ENCODE results near the gene TOMM6.
A peak's percentile ranks its signal among the peaks of the same experiment; 100 is the strongest.
"Not testable (repeated sequence)": the region's sequence is repeated elsewhere in the genome, so short reads cannot be mapped to it uniquely, and the experiment has no call there.

The TOMM6 gene

DNA sequence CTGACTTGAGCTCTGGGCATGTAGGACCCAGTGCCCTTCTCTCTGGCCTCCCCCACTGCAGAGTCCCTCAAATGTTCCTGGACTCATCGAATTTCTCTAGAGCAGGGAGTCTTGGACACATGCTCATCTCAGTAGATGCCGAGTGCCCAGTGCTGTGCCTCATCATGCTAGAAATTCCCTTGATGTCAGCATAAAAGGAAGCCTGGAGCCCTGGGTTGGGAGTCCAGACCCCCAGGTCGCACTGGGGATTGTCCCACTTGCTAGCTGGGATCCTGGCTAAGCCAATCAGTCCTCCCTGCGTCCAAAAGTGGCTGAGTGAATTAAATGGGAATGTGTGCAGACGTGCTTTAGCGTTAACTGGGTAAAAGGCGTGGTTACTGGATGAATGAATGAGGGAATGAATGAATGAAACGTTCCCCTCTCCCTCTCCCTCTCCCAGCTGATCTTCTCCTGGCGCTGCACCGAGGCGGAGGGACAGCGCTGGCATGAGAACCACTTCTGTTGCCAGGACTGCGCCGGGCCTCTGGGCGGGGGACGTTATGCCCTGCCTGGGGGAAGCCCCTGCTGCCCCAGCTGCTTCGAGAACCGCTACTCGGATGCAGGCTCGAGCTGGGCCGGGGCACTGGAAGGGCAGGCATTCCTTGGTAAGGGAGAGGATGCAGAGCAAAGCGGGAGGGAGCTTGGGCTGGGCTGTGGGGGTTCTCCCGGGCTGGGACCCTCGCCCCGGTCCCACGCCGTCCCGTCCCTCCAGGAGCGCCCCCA, 1.6 kb upstream of the TOMM6 start:
- DNase-seq, result peak; percentile 69

DNA sequence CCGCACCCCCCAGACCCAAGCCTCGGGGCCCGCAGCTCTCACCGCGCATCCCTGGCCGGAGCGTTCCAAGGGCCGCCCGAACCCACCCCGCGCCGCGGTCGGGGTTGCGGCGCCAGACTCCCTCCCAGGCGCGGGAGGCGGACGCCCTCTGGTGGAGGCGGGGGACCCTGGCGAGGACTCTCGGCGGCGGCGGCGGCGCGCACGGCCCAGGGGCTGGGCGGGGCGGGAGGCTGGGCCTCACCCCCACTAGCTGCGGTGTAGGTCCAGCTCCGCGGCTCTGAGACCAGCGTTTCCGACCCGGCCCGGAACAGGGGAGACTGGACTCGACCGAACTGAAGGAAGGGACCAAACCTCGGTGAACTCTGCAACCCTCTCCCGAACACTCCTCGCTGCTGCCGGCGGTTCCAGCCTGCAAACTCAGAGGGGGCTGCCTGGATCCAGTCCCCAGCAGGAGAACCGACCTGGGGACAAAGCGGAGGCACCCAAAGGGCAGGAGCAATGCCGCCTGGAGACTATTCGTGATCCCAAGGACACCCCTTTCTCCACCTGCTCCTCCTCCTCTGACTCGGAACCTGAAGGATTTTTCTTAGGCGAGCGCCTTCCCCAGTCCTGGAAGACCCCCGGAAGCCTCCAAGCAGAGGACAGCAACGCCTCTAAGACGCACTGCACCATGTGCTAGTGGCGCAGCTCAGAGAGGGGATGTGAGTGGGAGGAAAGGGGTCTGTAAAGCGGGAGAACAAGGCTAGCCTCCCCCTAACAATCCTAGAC, 859 bp upstream of the TOMM6 start:
- peak; percentile 88 for DNase-seq

DNA sequence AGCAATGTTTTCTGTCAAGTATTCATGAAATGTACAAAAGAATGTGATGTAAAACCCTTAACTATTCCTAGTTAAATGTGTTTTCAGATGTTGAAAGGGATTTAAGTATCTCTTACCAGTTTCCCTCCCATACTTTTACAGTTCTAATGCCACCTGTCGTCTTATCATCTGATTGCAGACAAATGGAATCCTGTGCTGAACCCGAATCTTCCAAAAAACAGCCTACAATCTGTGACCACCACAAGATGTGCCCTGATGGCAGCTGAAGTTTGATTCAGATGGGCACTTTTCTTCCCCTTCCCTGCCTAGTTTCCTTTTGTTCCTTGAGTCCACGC, 1.9 kb downstream of the TOMM6 start:
- DNase-seq, result no peak

DNA sequence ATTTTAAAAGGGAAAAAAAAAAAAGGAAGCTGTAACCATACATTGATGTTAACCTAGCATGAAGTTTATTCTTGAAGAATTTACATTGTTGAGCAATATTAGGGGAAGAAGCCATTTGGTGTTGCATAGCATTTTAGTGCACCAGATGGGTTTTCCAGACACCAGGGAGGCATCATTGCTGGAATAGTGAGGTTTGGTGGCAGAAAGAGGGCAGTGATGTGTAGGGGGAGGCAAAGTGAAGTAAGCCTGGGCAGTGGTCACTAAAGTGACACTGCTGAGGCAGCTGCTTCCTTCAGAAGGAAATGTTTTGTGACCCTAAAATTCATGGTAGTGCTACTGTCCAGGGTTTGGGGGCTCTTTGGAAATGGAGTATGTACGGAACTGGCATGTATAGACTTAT, 2.6 kb downstream of the TOMM6 start:
- DNase-seq, result no peak

DNA sequence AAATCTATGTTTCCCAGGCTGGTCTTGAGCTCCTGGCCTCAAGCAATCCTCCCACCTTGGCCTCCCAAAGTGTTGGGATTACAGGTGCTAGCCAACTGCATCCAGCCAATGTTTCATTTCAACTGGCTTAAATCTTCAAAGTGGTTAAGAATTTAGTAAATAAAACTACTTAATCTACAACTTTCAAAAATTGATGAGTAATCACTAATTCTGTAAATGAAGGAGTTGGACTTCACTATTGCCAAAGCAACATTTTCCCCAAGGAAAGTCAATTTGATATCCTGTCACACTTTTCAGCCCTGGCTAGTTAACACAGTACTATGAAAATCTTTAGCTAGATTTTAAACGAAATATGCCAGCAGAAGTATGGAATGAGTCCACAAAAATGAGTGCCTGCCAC, 3.8 kb downstream of the TOMM6 start:
- no peak for DNase-seq

DNA sequence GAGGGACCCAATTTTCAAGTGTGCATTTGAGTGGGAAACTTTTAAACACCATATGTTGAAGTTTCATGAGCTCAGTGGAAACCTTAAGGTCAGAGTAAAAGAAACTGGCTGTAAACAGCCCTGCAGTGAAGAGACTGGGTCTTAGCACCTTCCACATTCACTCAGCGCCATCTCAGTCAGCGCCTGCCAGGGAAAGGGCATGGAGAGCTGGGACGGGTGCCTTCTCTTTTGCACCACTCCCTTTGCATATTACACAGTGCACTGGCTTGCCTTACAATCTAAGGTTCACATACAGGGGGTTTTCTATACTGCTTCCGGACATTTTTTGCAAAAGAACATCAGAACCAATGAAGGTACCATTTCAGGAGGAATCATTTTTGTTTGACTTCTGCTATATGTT, 4.5 kb downstream of the TOMM6 start:
- no peak for DNase-seq

DNA sequence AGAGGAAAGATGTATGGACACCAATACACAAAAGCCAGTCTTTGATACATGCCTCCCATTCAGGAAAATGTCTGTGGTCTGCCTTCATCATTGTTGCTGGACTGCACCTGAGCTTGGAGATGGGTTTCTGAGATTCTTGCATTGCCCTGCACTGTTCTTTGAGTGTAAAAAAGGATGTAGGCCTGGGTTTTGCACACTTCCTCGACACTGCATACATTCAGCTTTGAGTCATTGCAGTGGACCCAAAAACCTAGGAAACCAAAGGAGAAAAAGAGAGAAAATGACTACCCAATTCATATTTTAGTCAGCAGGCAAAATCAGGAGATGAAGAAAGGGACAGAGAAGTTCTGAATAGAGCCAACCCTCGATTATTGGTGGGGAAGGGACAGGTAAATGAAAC, 9.0 kb downstream of the TOMM6 start:
- DNase-seq, result no peak

DNA sequence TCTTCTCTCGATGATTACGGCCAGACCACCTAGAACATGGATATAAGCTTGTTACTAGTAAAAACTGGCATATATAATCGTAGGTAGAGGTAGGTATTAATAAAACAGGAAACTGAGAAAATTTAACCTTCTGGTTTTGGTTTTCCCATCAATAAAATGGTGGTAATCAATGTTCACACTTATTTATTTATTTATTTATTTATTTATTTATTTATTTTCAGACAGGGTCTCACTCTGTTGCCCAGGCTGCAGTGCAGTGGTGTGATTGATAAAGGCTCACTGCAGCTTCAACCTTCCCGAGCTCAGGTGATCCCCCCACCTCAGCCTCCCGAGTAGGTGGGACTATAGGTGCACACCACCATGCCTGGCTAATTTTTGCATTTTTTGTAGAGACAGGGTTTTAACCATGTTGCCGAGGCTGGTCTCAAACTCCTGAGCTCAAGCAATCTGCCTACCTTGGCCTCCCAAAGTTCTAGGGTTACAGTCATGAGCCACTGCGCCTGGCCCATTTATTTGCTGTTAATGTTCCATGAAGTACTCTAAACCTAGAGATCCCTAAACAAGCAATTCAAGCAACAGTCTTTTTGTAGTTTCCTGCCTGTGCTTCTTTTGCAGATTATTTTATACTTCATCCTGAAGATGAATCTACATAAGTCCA, 11.5 kb downstream of the TOMM6 start:
- no peak for DNase-seq

DNA sequence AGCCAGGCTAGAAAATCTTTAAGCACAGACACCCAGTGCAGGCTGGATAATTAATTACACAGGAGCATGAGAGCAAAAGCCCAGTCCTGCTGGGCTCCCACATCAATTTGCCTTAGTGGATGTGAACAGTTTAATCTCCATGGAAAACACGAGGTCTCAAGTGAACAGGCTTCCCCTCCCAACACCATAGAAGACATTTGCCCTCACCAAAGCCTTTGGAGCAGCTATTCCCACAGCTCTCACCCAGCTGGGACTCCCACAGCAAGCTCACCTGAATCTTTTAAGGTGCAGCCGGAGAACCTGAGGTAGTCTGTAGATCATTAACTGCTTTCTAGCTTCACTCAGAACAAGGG, 12.0 kb downstream of the TOMM6 start:
- DNase-seq, result no peak

DNA sequence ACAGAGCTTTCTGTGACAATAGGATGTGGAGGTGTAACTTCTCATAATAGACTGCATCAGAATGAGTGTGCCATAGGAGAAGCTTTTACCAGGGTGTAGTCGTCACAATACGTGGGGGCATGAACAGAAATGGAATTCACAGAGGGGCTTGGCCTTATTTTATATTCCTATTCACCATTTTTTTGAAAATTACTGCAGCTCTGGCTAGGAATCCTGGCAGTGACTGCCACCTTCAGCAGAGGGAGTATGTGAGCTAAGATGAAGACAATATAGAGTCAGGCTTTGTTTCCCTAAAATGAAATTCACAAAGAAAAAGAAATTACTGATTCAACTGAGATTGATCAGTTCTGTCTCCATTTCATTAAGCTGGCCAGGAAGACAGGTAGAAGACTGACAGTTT, 13.9 kb downstream of the TOMM6 start:
- DNase-seq, result no peak

DNA sequence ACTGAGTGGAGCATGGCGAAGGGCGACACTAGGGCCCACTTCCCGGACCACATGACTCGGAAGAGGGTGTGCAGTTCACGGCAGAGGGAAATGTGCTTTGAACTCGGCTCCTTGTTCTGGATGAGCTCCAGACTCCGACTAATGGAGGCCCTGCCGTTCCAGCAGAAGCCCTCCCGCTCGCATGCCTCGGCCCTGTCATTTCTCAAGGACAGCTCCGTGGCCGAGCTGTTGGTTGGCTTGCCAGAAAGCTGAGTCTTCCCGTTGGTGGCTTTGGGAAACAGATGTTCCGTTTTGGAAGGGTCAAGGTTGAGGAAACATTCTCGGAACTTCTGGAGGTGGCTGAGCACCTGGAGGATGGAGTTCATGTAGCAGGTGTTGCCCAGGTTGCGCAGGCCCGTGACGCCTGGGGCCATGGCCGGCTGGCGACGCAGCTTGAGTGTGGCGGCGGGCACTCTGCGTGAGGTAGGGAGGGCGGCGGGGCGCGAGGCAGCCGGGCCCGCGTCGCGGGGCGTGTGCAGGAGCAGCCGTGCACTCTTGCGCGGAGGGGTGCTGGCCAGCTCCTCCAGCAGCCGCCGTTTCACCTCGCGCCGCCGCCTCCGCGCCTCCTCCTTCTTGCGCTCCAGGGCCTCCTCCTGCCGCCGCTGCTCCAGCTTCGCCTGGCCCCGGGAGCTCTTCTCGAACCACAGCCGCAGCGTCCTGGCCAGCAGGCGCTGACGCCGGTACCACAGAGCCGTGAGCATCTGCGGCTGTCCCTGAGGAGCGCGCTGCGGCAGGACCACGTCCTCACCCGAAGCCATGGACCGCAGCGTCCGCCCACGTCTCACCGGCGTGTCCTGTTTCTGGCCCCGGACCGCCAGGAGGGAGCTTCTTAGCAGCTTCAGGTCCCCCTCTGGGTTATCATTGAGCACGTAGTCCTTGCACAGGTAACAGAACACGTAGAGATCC, 18.6 kb downstream of the TOMM6 start:
- no peak for DNase-seq

DNA sequence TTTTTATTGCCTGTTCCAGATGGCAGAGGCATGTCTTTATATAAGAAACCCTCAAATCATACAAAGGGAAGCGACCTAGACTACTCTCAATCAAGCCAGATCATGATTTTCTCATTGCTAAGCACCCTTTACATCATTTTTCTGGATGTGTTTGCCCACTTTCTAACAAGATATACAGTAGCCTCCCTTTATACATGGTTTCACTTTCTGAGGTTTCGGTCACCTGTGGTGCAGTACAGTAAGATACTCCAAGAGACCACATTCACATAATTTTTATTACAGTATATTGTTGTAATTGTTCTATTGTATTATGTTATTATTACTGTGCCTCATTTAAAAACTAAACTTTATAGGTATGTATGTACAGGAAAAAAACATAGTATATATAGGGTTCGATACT, 23.6 kb downstream of the TOMM6 start:
- no peak for DNase-seq

DNA sequence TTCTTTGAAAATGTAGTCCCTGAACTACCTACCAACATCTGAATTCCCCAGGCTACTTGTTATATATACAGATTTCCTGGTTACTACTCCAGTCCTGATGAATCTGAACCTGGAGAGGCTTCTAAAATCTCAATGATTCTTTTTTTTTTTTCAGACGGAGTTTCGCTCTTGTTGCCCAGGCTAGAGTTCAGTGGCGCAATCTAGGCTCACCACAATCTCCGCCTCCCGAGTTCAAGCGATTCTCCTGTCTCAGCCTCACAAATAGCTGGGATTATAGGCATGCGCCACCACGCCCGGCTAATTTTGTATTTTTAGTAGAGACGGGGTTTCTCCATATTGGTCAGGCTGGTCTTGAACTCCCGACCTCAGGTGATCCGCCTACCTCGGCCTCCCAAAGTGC, 24.5 kb downstream of the TOMM6 start:
- not testable (repeated sequence) for DNase-seq

DNA sequence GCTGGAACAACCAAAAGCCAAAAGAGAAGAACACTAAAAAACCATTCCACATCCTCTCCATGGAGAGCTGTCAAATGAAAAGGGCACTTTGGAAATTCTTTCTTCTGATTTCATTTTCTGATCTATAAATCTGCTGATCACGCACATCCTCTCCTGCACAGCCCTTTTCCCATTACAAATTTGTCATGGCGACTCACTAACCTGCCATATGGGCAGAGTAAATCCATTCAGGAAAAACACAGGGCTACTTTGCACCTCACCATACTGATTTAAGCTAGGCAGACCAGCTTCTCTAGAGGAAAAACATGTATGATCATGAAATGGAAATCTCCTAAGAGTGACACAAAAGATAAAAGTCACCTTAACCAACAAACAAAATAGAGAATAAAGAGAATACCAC, 26.0 kb downstream of the TOMM6 start:
- peak; percentile 76 for DNase-seq

DNA sequence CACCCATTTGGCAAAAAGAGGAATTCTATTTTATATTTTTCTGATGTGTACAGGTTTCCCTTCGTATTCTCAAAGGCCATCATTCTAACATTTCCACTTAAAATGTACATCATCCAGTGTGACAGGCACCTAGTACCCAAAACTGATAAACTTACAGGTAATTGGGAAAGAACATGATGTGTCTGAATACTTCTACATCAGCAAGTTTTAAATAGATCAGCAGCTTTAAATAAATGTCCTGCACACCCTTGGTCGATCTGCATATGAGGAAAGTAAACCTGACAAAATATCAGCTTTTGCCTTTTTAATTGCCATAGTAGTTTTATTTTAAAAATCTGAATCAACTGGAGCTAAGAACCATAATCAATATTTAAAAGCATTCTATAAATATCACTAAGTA, 26.5 kb downstream of the TOMM6 start:
- DNase-seq, result no peak

DNA sequence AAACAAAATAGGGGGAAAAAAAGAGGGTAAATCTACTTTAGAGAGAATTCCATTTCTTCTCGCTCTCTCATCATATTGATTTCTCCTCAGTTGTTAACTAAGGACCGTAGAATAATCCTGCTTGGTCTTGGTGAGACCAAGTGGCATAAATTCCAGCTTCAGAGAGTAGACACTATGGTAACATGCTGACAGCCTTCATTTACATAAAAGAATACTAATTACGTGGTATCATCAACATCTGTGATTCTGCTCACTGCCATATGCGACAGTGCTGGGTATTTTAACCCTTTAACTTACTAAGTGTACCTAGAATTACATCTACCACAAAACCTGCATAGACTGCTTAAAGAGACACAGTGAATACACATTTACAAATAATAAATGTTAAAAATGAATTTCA, 27.1 kb downstream of the TOMM6 start:
- DNase-seq, result peak; percentile 31

DNA sequence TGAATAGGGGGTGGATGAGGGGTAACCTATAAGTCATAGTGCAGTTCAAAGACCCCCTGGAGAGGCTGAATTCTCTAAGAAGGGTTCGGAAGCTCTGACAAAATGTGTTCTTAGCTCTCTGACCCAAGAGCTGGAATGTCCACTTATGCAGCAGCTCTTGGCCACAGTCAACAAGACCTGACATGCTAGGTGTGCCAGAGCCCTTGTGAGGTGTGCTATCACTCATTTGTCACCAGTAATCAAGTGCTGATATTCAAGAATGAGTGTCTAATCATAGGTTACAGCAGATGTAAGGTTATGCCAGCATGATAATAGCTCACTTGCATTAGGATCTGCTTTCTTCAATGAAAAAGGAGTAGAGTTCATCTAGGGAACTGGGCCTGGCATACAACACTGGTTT, 28.1 kb downstream of the TOMM6 start:
- no peak for DNase-seq

DNA sequence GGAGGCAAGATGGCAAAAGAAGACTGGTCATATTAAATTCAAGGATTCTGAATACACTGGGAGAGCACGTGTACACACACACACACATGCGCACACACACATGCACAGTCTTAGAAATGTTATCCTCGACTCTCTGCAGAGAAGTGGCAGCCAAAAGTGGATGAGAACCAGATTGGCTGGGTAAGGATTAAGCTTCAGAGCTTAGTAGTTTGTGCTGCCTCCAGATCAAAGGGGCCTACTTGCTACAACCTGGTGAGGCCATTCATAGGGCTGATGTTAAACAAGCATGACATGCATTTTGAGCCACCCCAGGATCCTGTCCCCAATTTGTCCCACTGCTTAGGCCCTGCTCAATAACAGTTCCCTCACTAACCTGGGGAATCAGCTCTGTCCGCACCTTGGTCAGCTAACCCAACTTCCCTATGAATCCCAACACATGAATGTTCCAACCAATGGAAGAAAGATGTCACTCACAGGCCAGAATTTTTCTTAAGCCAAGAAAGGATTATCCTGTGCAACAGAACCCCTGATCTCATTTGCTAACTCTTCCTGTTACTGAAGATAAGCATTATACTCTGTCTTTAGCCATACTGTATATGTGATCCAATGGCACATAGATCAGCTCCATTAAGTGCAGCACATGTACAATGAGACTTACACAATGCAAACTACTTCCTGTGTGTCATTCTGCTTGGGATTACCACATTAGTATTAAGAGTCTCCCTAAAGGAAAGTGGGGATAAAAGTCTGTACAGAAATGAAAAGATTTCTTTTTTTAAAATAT, 31.0 kb downstream of the TOMM6 start:
- DNase-seq, result peak; percentile 98

DNA sequence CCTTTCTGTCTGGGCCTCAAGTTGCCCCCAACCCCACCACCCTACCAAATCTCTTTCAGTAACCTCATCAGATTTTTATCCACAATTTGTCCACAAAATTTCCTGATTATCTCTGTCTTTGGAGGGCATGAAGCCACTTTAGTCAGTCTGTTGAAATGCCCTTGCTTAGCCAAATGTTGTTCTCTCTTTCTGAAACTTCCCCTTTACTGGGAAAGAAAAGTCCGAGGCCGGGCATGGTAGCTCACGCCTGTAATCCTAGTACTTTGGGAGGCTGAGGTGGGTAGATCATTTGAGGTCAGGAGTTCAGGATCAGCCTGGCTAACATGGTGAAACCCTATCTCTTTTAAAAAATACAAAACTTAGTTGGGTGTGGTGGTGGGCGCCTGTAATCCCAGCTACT, 33.8 kb downstream of the TOMM6 start:
- DNase-seq, result no peak

DNA sequence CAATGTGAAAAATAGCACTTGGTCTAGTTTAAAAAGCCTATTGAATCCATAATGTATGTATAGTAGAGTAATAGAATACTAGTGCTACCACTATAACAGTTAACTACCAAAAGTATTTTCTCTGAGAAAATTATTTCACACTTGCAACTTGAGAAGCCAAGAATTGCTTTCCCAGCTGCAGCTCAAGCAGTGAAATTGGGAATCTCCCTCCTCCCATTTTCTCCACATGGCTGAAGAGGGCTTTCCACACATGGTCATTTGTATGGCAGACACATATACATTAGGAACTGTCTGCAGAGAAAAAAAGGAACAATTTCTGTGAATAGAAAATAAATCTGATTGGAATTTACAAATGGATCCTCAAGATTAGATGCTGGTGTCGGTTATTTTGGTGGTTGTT, 34.5 kb downstream of the TOMM6 start:
- DNase-seq, result no peak

DNA sequence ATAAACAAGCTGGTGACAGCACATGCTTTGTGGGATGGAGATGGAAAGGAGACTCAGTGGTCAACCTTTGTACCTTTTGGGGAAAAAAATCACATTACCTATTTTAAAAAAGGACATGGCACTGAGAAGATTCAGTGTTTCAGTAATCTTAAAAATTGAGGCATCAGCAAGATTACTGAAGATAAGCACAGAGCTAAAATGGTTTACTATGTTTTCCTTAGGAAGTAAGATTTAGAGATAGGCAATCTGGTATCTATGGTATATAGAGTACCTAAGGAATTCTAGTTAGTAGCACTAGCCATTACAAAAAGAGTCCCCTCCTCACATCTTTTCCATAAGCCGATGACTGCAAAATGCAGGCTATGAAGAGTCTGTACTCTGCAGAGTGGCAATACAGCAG, 35.7 kb downstream of the TOMM6 start:
- DNase-seq, result no peak
